Esophagus squamous epithelium (tissue), 4 donors: ENCODE results near the gene NRCAM.

Experiments
- POLR2A ChIP-seq, 4 donors: fragments of 450-650 bp; IDR thresholded peaks; one replicate each; pipeline ENCODE4 v1.6.1; 2017; ENCODE audit warnings: antibody characterized with exemption in 4 of 4, mild to moderate bottlenecking in 4 of 4, moderate library complexity in 3 of 4
- TF ChIP-seq, protein P1 (sequence below), 6 experiments: fragments of 450-650 bp in 4 of 6; fragments of 200-600 bp in 2 of 6; sonication (generic) in 2 of 6; IDR thresholded peaks; one replicate each; pipeline ENCODE4 v1.5.1; 2016 to 2019; ENCODE audit warnings: antibody characterized with exemption in 6 of 6, mild to moderate bottlenecking in 4 of 6, moderate library complexity in 4 of 6

DNA sequence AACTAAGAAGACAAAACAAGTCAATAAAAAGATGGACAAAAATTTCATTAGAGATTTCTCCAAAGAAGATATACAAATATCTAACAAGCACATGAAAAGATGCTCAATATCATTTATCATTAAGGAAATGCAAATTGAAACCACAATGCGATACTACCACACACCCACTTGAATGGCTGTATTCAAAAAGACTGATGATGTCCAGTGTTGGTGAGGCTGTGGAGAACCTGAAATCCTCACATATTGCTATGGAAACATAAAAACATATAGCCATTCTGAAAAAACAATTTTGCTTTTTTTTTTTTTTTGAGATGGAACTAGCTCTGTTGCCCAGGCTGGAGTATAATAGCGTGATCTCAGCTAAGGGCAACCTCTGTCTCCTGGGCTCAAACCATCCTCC lies 202.0 kb downstream of the NRCAM start:
- no peak for TF ChIP-seq POLR2A (IDR thresholded peaks at IDR 0.05)
- TF ChIP-seq, protein P1, sequence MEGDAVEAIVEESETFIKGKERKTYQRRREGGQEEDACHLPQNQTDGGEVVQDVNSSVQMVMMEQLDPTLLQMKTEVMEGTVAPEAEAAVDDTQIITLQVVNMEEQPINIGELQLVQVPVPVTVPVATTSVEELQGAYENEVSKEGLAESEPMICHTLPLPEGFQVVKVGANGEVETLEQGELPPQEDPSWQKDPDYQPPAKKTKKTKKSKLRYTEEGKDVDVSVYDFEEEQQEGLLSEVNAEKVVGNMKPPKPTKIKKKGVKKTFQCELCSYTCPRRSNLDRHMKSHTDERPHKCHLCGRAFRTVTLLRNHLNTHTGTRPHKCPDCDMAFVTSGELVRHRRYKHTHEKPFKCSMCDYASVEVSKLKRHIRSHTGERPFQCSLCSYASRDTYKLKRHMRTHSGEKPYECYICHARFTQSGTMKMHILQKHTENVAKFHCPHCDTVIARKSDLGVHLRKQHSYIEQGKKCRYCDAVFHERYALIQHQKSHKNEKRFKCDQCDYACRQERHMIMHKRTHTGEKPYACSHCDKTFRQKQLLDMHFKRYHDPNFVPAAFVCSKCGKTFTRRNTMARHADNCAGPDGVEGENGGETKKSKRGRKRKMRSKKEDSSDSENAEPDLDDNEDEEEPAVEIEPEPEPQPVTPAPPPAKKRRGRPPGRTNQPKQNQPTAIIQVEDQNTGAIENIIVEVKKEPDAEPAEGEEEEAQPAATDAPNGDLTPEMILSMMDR (IDR thresholded peaks at IDR 0.05): no peak
